K562 (cell line): ENCODE results near the gene ESRRG. TPM values are rescaled to one million over a fixed set of nuclear protein-coding genes. Genes with fewer than 3 reads are reported as not detected.

Experiments
- ATAC-seq: fragments of 200-7000 bp; cut with Tn5 transposase; 3 replicates; pipeline ENCODE4 v1.9.1; 2020; ENCODE audit warnings: moderate library complexity
- BruUV-seq: library from RNA; stranded (reverse); fragments of 400-500 nt; replicated peaks from 2 replicates; lab custom pipeline; 2021; lab: Mats Ljungman, UMichigan
- CTCF ChIA-PET: fragments of 300-600 bp; formaldehyde crosslinking; extraction: SDS; loops from one replicate; lab custom pipeline; 2021; ENCODE audit warnings: low intra/inter-chr PET ratio; lab: Yijun Ruan, JAX
- POLR2A ChIA-PET: fragments of 300-600, 350-650 bp; sonication (Branson Sonifier 250); formaldehyde crosslinking; extraction: SDS; loops from one replicate; lab custom pipeline; 2021; ENCODE audit warnings: antibody characterized with exemption, inconsistent platforms; lab: Yijun Ruan, JAX
- DNase-seq, 4 experiments: peaks; one replicate each; pipeline versions ENCODE4 v3.0.0 to v3.0.0-alpha.2; 2011 to 2018; ENCODE audit warnings: low spot score in 3 of 4, mixed read lengths in 3 of 4; ENCODE audit errors: extremely low read depth in 1 of 4
- FAIRE-seq: peaks from 2 replicates; lab custom pipeline; 2011; peaks lifted over from hg19 to GRCh38; lab: Jason Lieb, UNC
- H2AFZ ChIP-seq: 2 replicates; pipeline ENCODE4 v1.6.0; 2011; ENCODE audit warnings: low read depth, low read length, control low read depth, inconsistent platforms
- H3K27ac ChIP-seq: fragments of 200-600 bp; 3 replicates; pipeline ENCODE4 v1.8.0; 2011; ENCODE audit warnings: low read depth, mild to moderate bottlenecking, control low read depth, inconsistent platforms, low read length, moderate library complexity, mixed read lengths; ENCODE audit errors: extremely low read depth
- H3K27me3 ChIP-seq, 2 experiments: fragments of 300-600 bp in 1 of 2; 2 replicates in 1 of 2; 3 replicates in 1 of 2; pipeline versions ENCODE4 v1.6.0 to v1.8.0; 2011; ENCODE audit warnings: inconsistent platforms in 2 of 2, low read length in 2 of 2, mild to moderate bottlenecking in 1 of 2, mixed read lengths in 1 of 2, moderate library complexity in 1 of 2; ENCODE audit not compliant: control insufficient read depth in 2 of 2, insufficient read depth in 2 of 2
- H3K36me3 ChIP-seq: fragments of 300-600 bp; 3 replicates; pipeline ENCODE4 v1.8.0; 2011; ENCODE audit warnings: mild to moderate bottlenecking, low read length, inconsistent platforms; ENCODE audit not compliant: control insufficient read depth, insufficient read depth
- H3K4me1 ChIP-seq, 2 experiments: fragments of 200-600 bp in 1 of 2; replicated peaks in 1 of 2; 2 replicates in 1 of 2; 3 replicates in 1 of 2; pipeline versions ENCODE4 v1.5.1 to v1.8.0; 2011; ENCODE audit warnings: inconsistent platforms in 2 of 2, low read length in 2 of 2, mild to moderate bottlenecking in 1 of 2, mixed read lengths in 1 of 2, moderate library complexity in 1 of 2; ENCODE audit not compliant: control insufficient read depth in 2 of 2, insufficient read depth in 2 of 2
- H3K4me2 ChIP-seq: 2 replicates; pipeline ENCODE4 v1.6.1; 2011; ENCODE audit warnings: low read length, control low read depth, inconsistent platforms, mixed read lengths; ENCODE audit not compliant: insufficient read depth
- H3K4me3 ChIP-seq: fragments of 200-600 bp; sonication (generic), shearing (Covaris generic); 2 replicates; pipeline ENCODE4 v1.5.1; 2016; ENCODE audit warnings: control low read depth, inconsistent platforms
- H3K79me2 ChIP-seq: fragments of 200-600 bp; 3 replicates; pipeline ENCODE4 v1.8.0; 2011; ENCODE audit warnings: low read length, inconsistent platforms; ENCODE audit not compliant: control insufficient read depth, insufficient read depth
- H3K9ac ChIP-seq, 2 experiments: 2 replicates each; pipeline versions ENCODE4 v1.6.0 to v1.6.1; 2011; ENCODE audit warnings: low read depth in 2 of 2, low read length in 2 of 2, control low read depth in 1 of 2, inconsistent platforms in 1 of 2, mild to moderate bottlenecking in 1 of 2, mixed read lengths in 1 of 2; ENCODE audit not compliant: insufficient read depth in 1 of 2
- H3K9me1 ChIP-seq: one replicate; pipeline ENCODE4 v1.6.0; 2011; ENCODE audit warnings: inconsistent platforms, mild to moderate bottlenecking, low read length, moderate library complexity; ENCODE audit not compliant: control insufficient read depth, insufficient read depth
- H3K9me3 ChIP-seq: replicated peaks from 2 replicates; pipeline ENCODE4 v1.5.1; 2011; ENCODE audit warnings: low read depth, low read length, inconsistent platforms; ENCODE audit not compliant: control insufficient read depth, insufficient read depth
- H4K20me1 ChIP-seq: replicated peaks from 2 replicates; pipeline ENCODE4 v1.6.1; 2011; ENCODE audit warnings: low read length, inconsistent platforms, mixed read lengths; ENCODE audit not compliant: control insufficient read depth, insufficient read depth
- ATF7 ChIP-seq: fragments of 450-650 bp; IDR thresholded peaks from 2 replicates; pipeline ENCODE4 v1.7.1; 2014; ENCODE audit warnings: mild to moderate bottlenecking, moderate library complexity
- BRD4 ChIP-seq: fragments of 200-600 bp; sonication (generic); IDR thresholded peaks from 2 replicates; pipeline ENCODE4 v1.6.1; 2017; ENCODE audit warnings: inconsistent platforms
- ETS2 ChIP-seq: IDR thresholded peaks from 2 replicates; pipeline ENCODE4 v1.6.1; 2016; ENCODE audit warnings: borderline replicate concordance, missing genetic modification characterization, mild to moderate bottlenecking, moderate library complexity, missing compliant biosample characterization; ENCODE audit not compliant: poor library complexity, severe bottlenecking
- ETV1 ChIP-seq: fragments of 450-650 bp; conservative IDR thresholded peaks from 2 replicates; pipeline ENCODE4 v1.6.1; 2016; ENCODE audit warnings: missing genetic modification characterization, control low read depth, low read depth, missing compliant biosample characterization
- KAT2B ChIP-seq: IDR thresholded peaks from one replicate; pipeline ENCODE4 v1.6.1; 2012; ENCODE audit warnings: low read depth, mild to moderate bottlenecking, control low read depth, inconsistent platforms, low read length, moderate library complexity
- NFE2L1 ChIP-seq: fragments of 450-650 bp; IDR thresholded peaks from 2 replicates; pipeline ENCODE4 v1.6.1; 2016; ENCODE audit warnings: missing genetic modification characterization, low read depth, mild to moderate bottlenecking, missing compliant biosample characterization, moderate library complexity, borderline replicate concordance
- PHTF2 ChIP-seq: fragments of 250-450 bp; sonication (Bioruptor Pico); IDR thresholded peaks from 2 replicates; pipeline ENCODE4 v1.5.0; 2021; ENCODE audit warnings: mild to moderate bottlenecking
- RBM22 ChIP-seq: fragments of 200-400 bp; formaldehyde crosslinking; IDR thresholded peaks from 2 replicates; pipeline ENCODE4 v1.6.1; 2018; ENCODE audit warnings: low read length, low read depth; ENCODE audit not compliant: poor library complexity, severe bottlenecking
- SMAD1 ChIP-seq: fragments of 150-350 bp; IDR thresholded peaks from 2 replicates; pipeline ENCODE4 v1.6.1; 2014; ENCODE audit warnings: low read length, low read depth; ENCODE audit not compliant: partially characterized antibody
- SMAD4 ChIP-seq: fragments of 250-450 bp; sonication (Bioruptor Pico); conservative IDR thresholded peaks from 2 replicates; pipeline ENCODE4 v1.8.0; 2021; ENCODE audit warnings: inconsistent platforms, mild to moderate bottlenecking, moderate library complexity
- SRF ChIP-seq, 2 experiments: fragments of 250-450, 450-650 bp in 1 of 2; sonication (Bioruptor Pico) in 1 of 2; sonication (generic) in 1 of 2; formaldehyde crosslinking; IDR thresholded peaks; 2 replicates each; pipeline versions ENCODE4 v1.5.0 to v1.5.1; 2020 to 2022; ENCODE audit warnings: mild to moderate bottlenecking in 1 of 2, missing genetic modification reagents in 1 of 2
- ZC3H4 ChIP-seq: sonication (generic); formaldehyde crosslinking; IDR thresholded peaks from 2 replicates; pipeline ENCODE4 v1.9.0; 2021; ENCODE audit warnings: missing genetic modification reagents, borderline replicate concordance
- ZNF212 ChIP-seq: fragments of 450-650 bp; formaldehyde crosslinking; IDR thresholded peaks from 2 replicates; pipeline ENCODE4 v1.4.0; 2020; ENCODE audit warnings: mild to moderate bottlenecking
- ZNF224 ChIP-seq: sonication (generic); formaldehyde crosslinking; IDR thresholded peaks from 2 replicates; pipeline ENCODE4 v1.8.0; 2022; ENCODE audit warnings: mild to moderate bottlenecking, missing genetic modification reagents
- ZNF263 ChIP-seq: sonication (generic); formaldehyde crosslinking; IDR thresholded peaks from 2 replicates; pipeline ENCODE4 v1.8.0; 2022; ENCODE audit warnings: mild to moderate bottlenecking, missing genetic modification reagents, borderline replicate concordance
- ZNF274 ChIP-seq: IDR thresholded peaks from 2 replicates; pipeline ENCODE4 v1.6.1; 2011; ENCODE audit warnings: low read depth, mild to moderate bottlenecking, low read length, moderate library complexity, borderline replicate concordance
- ZNF408 ChIP-seq: fragments of 250-450 bp; sonication (Bioruptor Pico); IDR thresholded peaks from 2 replicates; pipeline ENCODE4 v1.4.0; 2020; ENCODE audit warnings: low read depth, mild to moderate bottlenecking, moderate library complexity
- WGBS: fragments of 100-300 bp; shearing (Covaris generic); methylation state at CpG from one replicate; pipeline ENCODE4 v1.1.6; 2016; ENCODE audit warnings: low coverage, mixed read lengths; ENCODE audit not compliant: insufficient coverage; ENCODE audit errors: missing lambda C conversion rate; 5-methylcytosine and 5-hydroxymethylcytosine counted together
- in situ Hi-C: fragments of 300-500 bp; cut with MboI; formaldehyde crosslinking; loops from 4 replicates; pipeline ENCODE4 v1.15.0; 2018; ENCODE audit warnings: inconsistent platforms, mixed read lengths
- intact Hi-C: fragments of 100-400 bp; cut with micrococcal nuclease; formaldehyde crosslinking; loops from 2 replicates; pipeline ENCODE4 v1.14.2; 2022
- polyA plus RNA-seq, 8 experiments: library from polyadenylated mRNA; depleted of rRNA in 4 of 8; stranded (reverse) in 5 of 8; unstranded in 3 of 8; fragments of >200 nt; fragmentation: Nextera tagmentation in 2 of 8; fragmentation: Illumina TruSeq in 1 of 8; extraction: Ambion mirVana in 2 of 8; extraction: Trizol in 1 of 8; gene quantifications; 2 replicates each; pipeline versions ENCODE4 v1.2.1 to v1.2.3, GENCODE V29; 2011 to 2014; ENCODE audit warnings: inconsistent platforms in 1 of 8, missing spikeins in 1 of 8
- total RNA-seq, 7 experiments: library from RNA; depleted of rRNA in 6 of 7; stranded (reverse); fragments of >200 nt in 6 of 7; fragmentation: Illumina TruSeq in 2 of 7; extraction: Trizol in 2 of 7; gene quantifications; 2 replicates each; pipeline versions ENCODE4 v1.2.1 to v1.2.3, GENCODE V29; 2011 to 2021; ENCODE audit warnings: low replicate concordance in 1 of 7
- TF ChIP-seq, protein P1 (sequence below), 2 experiments: fragments of 250-450 bp in 1 of 2; fragments of 450-650 bp in 1 of 2; sonication (Bioruptor Pico) in 1 of 2; IDR thresholded peaks; 2 replicates each; pipeline versions ENCODE4 v1.6.1 to v1.8.0; 2016 to 2021; ENCODE audit warnings: mild to moderate bottlenecking in 2 of 2, moderate library complexity in 2 of 2, missing compliant biosample characterization in 1 of 2, missing genetic modification characterization in 1 of 2
- TF ChIP-seq, protein P2 (sequence below): fragments of 450-650 bp; IDR thresholded peaks from 2 replicates; pipeline ENCODE4 v1.6.1; 2017; ENCODE audit warnings: mild to moderate bottlenecking, moderate library complexity

ESRRG gene
- total and polyA plus RNA-seq, 9 of the 15 experiments (the other 6 are each of a cell fraction or from before 2014, with no cell fraction given): not detected

DNA sequence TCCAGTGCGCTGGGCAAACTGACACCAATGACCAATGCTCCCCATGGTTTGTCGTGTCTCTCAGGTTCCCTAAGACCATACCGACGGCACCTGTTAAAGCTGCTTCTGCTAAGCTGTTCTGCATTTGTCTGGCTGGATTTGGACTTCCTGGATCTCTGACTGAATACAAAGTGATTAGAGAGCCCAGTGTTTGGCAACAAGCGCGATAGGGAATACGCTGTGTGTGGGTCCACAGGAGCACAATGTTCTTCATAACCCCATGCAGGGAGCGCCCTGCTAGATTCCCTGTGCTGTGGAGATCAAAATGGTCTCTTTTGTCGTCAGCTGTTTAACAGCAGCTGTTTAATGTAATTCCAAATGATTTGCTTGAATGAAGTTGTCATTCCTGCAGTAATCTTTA lies 26.0 kb upstream of the ESRRG start:
- POLR2A ChIA-PET: no interaction called here
- BruUV-seq: no TSS peak
- FAIRE-seq (no peak), DNase-seq (no peak), ATAC-seq (no peak)
- H4K20me1 ChIP-seq: no peaks in the 10 kb centered on the region
- in situ Hi-C loops: no loop called here
- H3K4me2 ChIP-seq: no peak overlapping the region
- H3K9ac ChIP-seq: no peak overlapping the region
- H3K27me3 ChIP-seq: no peaks in the 10 kb centered on the region
- no peaks in the 10 kb centered on the region; the same call in 1 of the 2 replicates for H3K9me3 ChIP-seq
- TF ChIP-seq, protein P1, sequence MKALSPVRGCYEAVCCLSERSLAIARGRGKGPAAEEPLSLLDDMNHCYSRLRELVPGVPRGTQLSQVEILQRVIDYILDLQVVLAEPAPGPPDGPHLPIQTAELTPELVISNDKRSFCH (CRISPR knock-in tag; IDR thresholded peaks at IDR 0.05): no peak
- TF ChIP-seq, protein P1 (tag; IDR thresholded peaks at IDR 0.05): no peak
- no peak for TF ChIP-seq ZNF224 (CRISPR knock-in tag)
- TF ChIP-seq, protein P2, sequence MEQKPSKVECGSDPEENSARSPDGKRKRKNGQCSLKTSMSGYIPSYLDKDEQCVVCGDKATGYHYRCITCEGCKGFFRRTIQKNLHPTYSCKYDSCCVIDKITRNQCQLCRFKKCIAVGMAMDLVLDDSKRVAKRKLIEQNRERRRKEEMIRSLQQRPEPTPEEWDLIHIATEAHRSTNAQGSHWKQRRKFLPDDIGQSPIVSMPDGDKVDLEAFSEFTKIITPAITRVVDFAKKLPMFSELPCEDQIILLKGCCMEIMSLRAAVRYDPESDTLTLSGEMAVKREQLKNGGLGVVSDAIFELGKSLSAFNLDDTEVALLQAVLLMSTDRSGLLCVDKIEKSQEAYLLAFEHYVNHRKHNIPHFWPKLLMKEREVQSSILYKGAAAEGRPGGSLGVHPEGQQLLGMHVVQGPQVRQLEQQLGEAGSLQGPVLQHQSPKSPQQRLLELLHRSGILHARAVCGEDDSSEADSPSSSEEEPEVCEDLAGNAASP: no peak
- no peak for TF ChIP-seq PHTF2
- no peak for TF ChIP-seq ZNF263
- no peak for TF ChIP-seq SMAD1
- TF ChIP-seq RBM22: no peak
- TF ChIP-seq SRF (CRISPR knock-in tag; IDR thresholded peaks at IDR 0.05): no peak
- TF ChIP-seq ZNF212: no peak
- TF ChIP-seq NFE2L1 (tag): no peak
- no peak for TF ChIP-seq KAT2B
- no peak for TF ChIP-seq ATF7
- no peak for TF ChIP-seq ZNF274
- TF ChIP-seq ETS2: no peak
- no peak for TF ChIP-seq SMAD4 (CRISPR knock-in tag)
- TF ChIP-seq ZC3H4 (CRISPR knock-in tag): no peak
- no peak for TF ChIP-seq BRD4
- TF ChIP-seq ETV1: no peak
- TF ChIP-seq ZNF408: no peak
- CTCF ChIA-PET: no interaction called here
- intact Hi-C loops: no loop called here
- H3K4me3 ChIP-seq: no peak overlapping the region
- 0% methylated on average over 9 of the region's 9 CpGs for WGBS
- H2AFZ ChIP-seq: no peak overlapping the region
- H3K9me1 ChIP-seq: no peaks in the 10 kb centered on the region
- H3K36me3 ChIP-seq: no peaks in the 10 kb centered on the region
- no peaks in the 10 kb centered on the region for H3K4me1 ChIP-seq
- no peak overlapping the region for H3K27ac ChIP-seq
- no peaks in the 10 kb centered on the region for H3K79me2 ChIP-seq
